ENCODE measurements around the gene SLC46A1.

GRCh38 chr17:28346199-28346580, 59.8 kb downstream of the SLC46A1 start:
- no peak for TF ChIP-seq TAF1 (IDR thresholded peaks at IDR 0.05; ENCODE audit: low read depth)
- TF ChIP-seq, protein P1, sequence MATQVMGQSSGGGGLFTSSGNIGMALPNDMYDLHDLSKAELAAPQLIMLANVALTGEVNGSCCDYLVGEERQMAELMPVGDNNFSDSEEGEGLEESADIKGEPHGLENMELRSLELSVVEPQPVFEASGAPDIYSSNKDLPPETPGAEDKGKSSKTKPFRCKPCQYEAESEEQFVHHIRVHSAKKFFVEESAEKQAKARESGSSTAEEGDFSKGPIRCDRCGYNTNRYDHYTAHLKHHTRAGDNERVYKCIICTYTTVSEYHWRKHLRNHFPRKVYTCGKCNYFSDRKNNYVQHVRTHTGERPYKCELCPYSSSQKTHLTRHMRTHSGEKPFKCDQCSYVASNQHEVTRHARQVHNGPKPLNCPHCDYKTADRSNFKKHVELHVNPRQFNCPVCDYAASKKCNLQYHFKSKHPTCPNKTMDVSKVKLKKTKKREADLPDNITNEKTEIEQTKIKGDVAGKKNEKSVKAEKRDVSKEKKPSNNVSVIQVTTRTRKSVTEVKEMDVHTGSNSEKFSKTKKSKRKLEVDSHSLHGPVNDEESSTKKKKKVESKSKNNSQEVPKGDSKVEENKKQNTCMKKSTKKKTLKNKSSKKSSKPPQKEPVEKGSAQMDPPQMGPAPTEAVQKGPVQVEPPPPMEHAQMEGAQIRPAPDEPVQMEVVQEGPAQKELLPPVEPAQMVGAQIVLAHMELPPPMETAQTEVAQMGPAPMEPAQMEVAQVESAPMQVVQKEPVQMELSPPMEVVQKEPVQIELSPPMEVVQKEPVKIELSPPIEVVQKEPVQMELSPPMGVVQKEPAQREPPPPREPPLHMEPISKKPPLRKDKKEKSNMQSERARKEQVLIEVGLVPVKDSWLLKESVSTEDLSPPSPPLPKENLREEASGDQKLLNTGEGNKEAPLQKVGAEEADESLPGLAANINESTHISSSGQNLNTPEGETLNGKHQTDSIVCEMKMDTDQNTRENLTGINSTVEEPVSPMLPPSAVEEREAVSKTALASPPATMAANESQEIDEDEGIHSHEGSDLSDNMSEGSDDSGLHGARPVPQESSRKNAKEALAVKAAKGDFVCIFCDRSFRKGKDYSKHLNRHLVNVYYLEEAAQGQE (IDR thresholded peaks at IDR 0.05; ENCODE audit: borderline replicate concordance), result no peak
- no peak for TF ChIP-seq MXI1 (conservative IDR thresholded peaks at IDR 0.05; ENCODE audit: poor library complexity, severe bottlenecking)
- TF ChIP-seq, protein P2, sequence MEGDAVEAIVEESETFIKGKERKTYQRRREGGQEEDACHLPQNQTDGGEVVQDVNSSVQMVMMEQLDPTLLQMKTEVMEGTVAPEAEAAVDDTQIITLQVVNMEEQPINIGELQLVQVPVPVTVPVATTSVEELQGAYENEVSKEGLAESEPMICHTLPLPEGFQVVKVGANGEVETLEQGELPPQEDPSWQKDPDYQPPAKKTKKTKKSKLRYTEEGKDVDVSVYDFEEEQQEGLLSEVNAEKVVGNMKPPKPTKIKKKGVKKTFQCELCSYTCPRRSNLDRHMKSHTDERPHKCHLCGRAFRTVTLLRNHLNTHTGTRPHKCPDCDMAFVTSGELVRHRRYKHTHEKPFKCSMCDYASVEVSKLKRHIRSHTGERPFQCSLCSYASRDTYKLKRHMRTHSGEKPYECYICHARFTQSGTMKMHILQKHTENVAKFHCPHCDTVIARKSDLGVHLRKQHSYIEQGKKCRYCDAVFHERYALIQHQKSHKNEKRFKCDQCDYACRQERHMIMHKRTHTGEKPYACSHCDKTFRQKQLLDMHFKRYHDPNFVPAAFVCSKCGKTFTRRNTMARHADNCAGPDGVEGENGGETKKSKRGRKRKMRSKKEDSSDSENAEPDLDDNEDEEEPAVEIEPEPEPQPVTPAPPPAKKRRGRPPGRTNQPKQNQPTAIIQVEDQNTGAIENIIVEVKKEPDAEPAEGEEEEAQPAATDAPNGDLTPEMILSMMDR (IDR thresholded peaks at IDR 0.05; ENCODE audit: poor library complexity, severe bottlenecking), result no peak
- TF ChIP-seq EZH2 (IDR thresholded peaks at IDR 0.05; ENCODE audit: borderline replicate concordance, insufficient read depth, low read length, poor library complexity, severe bottlenecking), result no peak
- no peak for TF ChIP-seq POLR2AphosphoS5 (IDR thresholded peaks at IDR 0.05)
- no peak for TF ChIP-seq RAD21 (conservative IDR thresholded peaks at IDR 0.05)
- no peak for TF ChIP-seq EP300 (conservative IDR thresholded peaks at IDR 0.05; ENCODE audit: poor library complexity, severe bottlenecking)
- no peak for TF ChIP-seq SMC3 (conservative IDR thresholded peaks at IDR 0.05; ENCODE audit: poor library complexity)
